A549 (cell line): ENCODE results near the gene DPPA3.

ENCODE experiments used
- CEBPB ChIP-seq, 2 experiments: fragments of >200 bp in 1 of 2; sonication (Bioruptor Twin) in 1 of 2; formaldehyde crosslinking in 1 of 2; IDR thresholded peaks; 2 replicates each; pipeline ENCODE4 v1.6.1; 2012 to 2016
- KDM1A ChIP-seq: fragments of 200-600 bp; sonication (generic); IDR thresholded peaks from 2 replicates; pipeline ENCODE4 v1.6.1; 2016; ENCODE audit warnings: low read depth, mild to moderate bottlenecking
- MAFK ChIP-seq: fragments of 450-650 bp; IDR thresholded peaks from 2 replicates; pipeline ENCODE4 v1.6.1; 2014; ENCODE audit not compliant: partially characterized antibody
- MAZ ChIP-seq: fragments of 150-350 bp; IDR thresholded peaks from 2 replicates; pipeline ENCODE4 v1.6.1; 2014; ENCODE audit warnings: antibody characterized with exemption, low read depth, low read length, borderline replicate concordance
- POLR2A ChIP-seq: IDR thresholded peaks from 2 replicates; pipeline ENCODE4 v1.6.1; 2012; ENCODE audit warnings: mild to moderate bottlenecking, low read length
- TF ChIP-seq, protein P1 (sequence below): IDR thresholded peaks from 2 replicates; pipeline ENCODE4 v1.6.1; 2012
- TF ChIP-seq, protein P2 (sequence below): fragments of >200 bp; sonication (Bioruptor Twin); formaldehyde crosslinking; IDR thresholded peaks from 3 replicates; pipeline ENCODE4 v1.5.1; 2016
- TF ChIP-seq, protein P3 (sequence below): fragments of 450-650 bp; IDR thresholded peaks from 2 replicates; pipeline ENCODE4 v1.6.1; 2014; ENCODE audit warnings: antibody characterized with exemption

DNA sequence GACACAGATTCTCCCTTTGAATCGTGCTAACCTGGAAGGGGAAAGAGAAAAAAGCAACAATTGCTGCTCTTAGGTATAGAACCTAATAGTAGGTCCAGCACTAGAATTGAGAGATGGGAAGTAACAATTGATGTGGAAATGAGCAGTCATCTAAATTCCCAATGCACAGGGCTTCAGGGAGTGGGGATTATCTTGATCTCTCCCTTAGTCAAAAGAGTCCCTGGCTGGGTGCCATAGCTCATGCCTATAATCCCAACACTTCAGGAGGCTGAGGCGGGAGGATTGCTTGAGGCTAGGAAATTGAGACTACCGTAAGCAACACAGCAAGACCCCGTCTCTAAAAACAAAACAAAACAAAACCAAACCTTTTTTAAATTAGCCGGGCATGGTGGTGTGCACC is 49.5 kb upstream of the DPPA3 start:
- TF ChIP-seq KDM1A (no peak), MAZ (no peak), POLR2A (no peak), CEBPB (IDR thresholded peaks at IDR 0.05) (no peak), MAFK (no peak)
- TF ChIP-seq, protein P1, sequence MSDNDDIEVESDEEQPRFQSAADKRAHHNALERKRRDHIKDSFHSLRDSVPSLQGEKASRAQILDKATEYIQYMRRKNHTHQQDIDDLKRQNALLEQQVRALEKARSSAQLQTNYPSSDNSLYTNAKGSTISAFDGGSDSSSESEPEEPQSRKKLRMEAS = no peak
- TF ChIP-seq, protein P2, sequence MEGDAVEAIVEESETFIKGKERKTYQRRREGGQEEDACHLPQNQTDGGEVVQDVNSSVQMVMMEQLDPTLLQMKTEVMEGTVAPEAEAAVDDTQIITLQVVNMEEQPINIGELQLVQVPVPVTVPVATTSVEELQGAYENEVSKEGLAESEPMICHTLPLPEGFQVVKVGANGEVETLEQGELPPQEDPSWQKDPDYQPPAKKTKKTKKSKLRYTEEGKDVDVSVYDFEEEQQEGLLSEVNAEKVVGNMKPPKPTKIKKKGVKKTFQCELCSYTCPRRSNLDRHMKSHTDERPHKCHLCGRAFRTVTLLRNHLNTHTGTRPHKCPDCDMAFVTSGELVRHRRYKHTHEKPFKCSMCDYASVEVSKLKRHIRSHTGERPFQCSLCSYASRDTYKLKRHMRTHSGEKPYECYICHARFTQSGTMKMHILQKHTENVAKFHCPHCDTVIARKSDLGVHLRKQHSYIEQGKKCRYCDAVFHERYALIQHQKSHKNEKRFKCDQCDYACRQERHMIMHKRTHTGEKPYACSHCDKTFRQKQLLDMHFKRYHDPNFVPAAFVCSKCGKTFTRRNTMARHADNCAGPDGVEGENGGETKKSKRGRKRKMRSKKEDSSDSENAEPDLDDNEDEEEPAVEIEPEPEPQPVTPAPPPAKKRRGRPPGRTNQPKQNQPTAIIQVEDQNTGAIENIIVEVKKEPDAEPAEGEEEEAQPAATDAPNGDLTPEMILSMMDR = no peak
- TF ChIP-seq, protein P3, sequence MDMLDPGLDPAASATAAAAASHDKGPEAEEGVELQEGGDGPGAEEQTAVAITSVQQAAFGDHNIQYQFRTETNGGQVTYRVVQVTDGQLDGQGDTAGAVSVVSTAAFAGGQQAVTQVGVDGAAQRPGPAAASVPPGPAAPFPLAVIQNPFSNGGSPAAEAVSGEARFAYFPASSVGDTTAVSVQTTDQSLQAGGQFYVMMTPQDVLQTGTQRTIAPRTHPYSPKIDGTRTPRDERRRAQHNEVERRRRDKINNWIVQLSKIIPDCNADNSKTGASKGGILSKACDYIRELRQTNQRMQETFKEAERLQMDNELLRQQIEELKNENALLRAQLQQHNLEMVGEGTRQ = no peak
